ENCODE data around the gene EHMT1. TPM values are rescaled to one million over a fixed set of nuclear protein-coding genes. Genes with fewer than 3 reads are reported as not detected.

Gene EHMT1
- total RNA-seq: 163 and 167 TPM in 2 replicates
- long read RNA-seq, partial matches to known transcripts: 8 of 15 reads
- long read RNA-seq, other reads (novel, unspliced or antisense): 7 of 15 reads

- Mint-ChIP-seq H3K9me3 (no peaks in the 10 kb centered on the region), H3K36me3 (ENCODE audit: low read depth) (no peaks in the 10 kb centered on the region), H3K4me3 (peak within 1 kb of the TSS; percentile 93)
Measured at GRCh38 chr9:137618105-137619067, at the start of gene EHMT1. Gene EHMT1 (plus strand): TSS chr9:137619005. CDS start chr9:137619029, 24 bp downstream.

DNA sequence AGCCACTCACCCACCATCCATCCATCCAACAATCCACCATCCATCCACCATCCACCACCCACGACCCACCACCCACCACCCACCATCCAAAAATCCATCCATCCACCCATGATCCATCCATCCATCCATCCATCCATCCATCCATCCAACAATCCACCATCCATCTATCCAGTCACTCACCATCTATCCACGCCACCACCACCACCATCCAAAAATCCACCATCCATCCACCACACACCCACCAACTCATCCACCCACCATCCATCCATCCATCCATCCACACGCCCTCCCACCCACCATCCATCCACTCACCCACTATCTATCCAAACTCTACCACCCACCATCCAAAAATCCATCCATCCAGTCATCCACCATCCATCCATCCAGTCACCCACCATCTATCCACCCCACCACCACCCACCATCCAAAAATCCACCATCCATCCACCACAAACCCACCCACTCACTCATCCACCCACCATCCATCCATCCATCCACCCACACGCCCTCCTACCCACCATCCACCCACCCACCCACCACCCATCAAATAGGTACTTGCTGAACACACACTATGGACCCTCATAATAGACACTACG is 49.1 kb upstream of the EHMT1 start:
- H3K4me1 Mint-ChIP-seq: no peaks in the 10 kb centered on the region
- H3K9me3 Mint-ChIP-seq: no peaks in the 10 kb centered on the region
- no peak overlapping the region for H3K4me3 Mint-ChIP-seq
- H3K36me3 Mint-ChIP-seq (ENCODE audit: low read depth): peaks cover 13% of the 10 kb centered on the region
- no peaks in the 10 kb centered on the region for H3K27me3 Mint-ChIP-seq (ENCODE audit: low read depth)
- TF ChIP-seq CTCF (conservative IDR thresholded peaks at IDR 0.05): no peak
- DNase-seq (ENCODE audit: low read depth, low spot score): no peak
- no peak overlapping the region for H3K27ac Mint-ChIP-seq (ENCODE audit: unreplicated experiment)

More at GRCh38 chr9:137618105-137619067, at the start of gene EHMT1:
- Mint-ChIP-seq H3K4me1 (peaks cover 32% of the 10 kb centered on the region), H3K27ac (ENCODE audit: unreplicated experiment) (peak within 1 kb of the TSS; percentile 95), H3K27me3 (ENCODE audit: low read depth) (no peaks in the 10 kb centered on the region)
- peak; percentile 87 for DNase-seq (ENCODE audit: low read depth, low spot score)
- no peak for TF ChIP-seq CTCF (conservative IDR thresholded peaks at IDR 0.05)

DNA sequence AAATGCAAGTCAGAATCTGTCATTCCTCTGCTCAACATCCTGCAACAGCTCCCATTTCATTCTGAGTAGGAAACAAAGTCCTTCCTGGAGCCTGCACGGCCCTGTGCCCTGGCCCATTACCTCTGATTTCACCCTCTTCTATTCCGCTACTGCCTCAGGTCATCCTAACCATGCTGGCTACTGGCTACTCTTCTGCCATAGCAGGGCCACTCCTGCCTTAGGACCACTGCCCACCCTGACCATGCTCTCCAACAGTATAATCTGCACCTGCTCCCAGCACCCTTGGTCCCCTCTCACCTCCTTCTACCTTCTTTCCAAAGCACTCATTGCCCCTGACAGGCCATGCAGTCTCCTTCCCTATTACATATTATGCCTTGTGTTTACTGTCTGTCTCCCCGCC is 48.2 kb upstream of the EHMT1 start:
- no peaks in the 10 kb centered on the region for H3K27me3 Mint-ChIP-seq (ENCODE audit: low read depth)
- TF ChIP-seq CTCF (conservative IDR thresholded peaks at IDR 0.05): no peak
- peaks cover under 1% of the 10 kb centered on the region for H3K4me1 Mint-ChIP-seq
- peak overlapping the region; percentile 64 for H3K4me3 Mint-ChIP-seq
- peaks cover 16% of the 10 kb centered on the region for H3K36me3 Mint-ChIP-seq (ENCODE audit: low read depth)
- H3K9me3 Mint-ChIP-seq: no peaks in the 10 kb centered on the region
- H3K27ac Mint-ChIP-seq (ENCODE audit: unreplicated experiment): no peak overlapping the region
- DNase-seq (ENCODE audit: low read depth, low spot score): no peak

DNA sequence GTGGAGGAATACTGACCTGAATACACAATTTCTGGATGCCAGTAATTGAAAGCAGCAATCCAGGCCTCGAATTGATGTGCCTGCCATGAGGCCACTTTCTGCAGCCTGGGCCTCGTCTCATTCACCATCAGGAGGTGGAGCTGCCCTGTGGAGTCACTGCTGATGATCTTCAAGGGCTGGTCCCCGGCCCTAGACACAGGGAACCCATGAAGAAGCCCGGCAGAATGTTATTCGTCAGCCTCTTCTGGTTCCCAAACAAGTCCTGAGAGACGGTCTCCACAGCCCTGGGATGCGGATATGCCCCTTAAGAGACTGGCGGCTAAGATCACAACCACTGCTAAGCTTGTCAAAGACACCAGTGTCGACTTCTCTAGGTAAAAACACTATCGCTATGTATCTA is 44.6 kb upstream of the EHMT1 start:
- H3K4me1 Mint-ChIP-seq: peaks cover 22% of the 10 kb centered on the region
- no peak for DNase-seq (ENCODE audit: low read depth, low spot score)
- peaks cover 16% of the 10 kb centered on the region for H3K36me3 Mint-ChIP-seq (ENCODE audit: low read depth)
- peak overlapping the region; percentile 15 for H3K4me3 Mint-ChIP-seq
- H3K27ac Mint-ChIP-seq (ENCODE audit: unreplicated experiment): no peak overlapping the region
- TF ChIP-seq CTCF (conservative IDR thresholded peaks at IDR 0.05): no peak
- H3K9me3 Mint-ChIP-seq: no peaks in the 10 kb centered on the region
- H3K27me3 Mint-ChIP-seq (ENCODE audit: low read depth): no peaks in the 10 kb centered on the region

DNA sequence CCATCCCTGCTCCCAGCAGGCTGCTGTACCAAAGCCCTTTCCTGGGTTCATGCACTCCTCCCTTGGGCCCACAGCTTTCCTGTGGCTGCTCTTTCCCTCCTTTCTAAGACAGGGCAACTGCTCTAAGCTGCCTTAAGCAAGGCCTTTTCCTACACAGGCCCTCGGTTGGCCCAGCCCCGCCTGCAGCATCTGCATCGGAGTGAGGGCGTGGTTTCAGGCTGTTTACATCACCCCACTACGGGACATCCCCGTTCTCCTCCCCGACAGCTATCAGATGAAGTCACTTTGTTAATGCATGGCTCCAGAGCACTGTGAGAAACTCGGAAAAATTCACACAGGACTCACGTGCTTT is 43.5 kb upstream of the EHMT1 start:
- Mint-ChIP-seq H3K9me3 (no peaks in the 10 kb centered on the region), H3K27me3 (ENCODE audit: low read depth) (no peaks in the 10 kb centered on the region), H3K27ac (ENCODE audit: unreplicated experiment) (peak overlapping the region; percentile 21), H3K4me1 (peaks cover 22% of the 10 kb centered on the region), H3K4me3 (peak overlapping the region; percentile 70), H3K36me3 (ENCODE audit: low read depth) (peaks cover 14% of the 10 kb centered on the region)
- no peak for TF ChIP-seq CTCF (conservative IDR thresholded peaks at IDR 0.05)
- DNase-seq (ENCODE audit: low read depth, low spot score): no peak

Measured in neural crest cell (in vitro differentiated cells).